T-helper 9 cell (primary cell): ENCODE results near the gene ZFP3.
"Not testable (repeated sequence)": the region's sequence is repeated elsewhere in the genome, so short reads cannot be mapped to it uniquely, and the experiment has no call there.

ENCODE experiments used
- DNase-seq: peaks from one replicate; pipeline ENCODE4 v3.0.0-alpha.2; 2020

Gene ZFP3

DNA sequence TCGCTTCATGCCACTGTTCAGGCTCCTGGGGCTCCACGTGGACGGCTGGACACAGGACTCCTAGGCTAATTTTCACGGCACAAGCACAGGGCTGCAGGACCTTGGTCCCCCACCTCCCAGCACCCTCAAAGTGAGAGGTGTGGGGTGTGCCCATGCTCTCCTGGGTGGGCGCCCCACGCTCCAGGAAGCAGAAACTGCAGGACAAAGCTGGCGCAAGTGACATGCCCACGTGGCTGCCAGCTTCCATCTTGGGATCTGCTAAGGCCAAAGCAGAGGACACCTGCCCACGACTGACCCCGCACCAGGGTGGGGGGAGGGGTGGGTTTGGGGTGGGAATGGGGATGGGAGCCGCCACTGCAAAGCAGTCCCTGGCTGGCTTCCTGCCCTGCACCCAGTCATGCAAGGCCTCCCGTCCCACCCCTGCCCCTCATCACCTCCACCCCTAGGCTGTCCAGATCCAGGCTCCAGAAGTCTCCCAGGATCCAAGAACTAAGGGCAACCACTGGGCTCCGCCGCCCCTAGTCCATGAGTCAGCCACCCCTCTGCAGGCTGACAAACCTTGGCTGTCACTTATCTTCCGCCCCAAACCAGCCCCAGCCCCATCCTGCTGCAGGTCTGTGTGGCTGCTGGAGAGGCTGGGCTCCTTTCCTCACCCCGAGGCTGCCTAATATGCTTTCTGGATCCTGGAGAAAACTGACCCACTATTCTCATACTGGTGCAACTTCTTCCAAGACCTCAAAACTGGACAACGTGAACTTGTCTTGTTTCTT lies 48.6 kb downstream of the ZFP3 start:
- no peak for DNase-seq

DNA sequence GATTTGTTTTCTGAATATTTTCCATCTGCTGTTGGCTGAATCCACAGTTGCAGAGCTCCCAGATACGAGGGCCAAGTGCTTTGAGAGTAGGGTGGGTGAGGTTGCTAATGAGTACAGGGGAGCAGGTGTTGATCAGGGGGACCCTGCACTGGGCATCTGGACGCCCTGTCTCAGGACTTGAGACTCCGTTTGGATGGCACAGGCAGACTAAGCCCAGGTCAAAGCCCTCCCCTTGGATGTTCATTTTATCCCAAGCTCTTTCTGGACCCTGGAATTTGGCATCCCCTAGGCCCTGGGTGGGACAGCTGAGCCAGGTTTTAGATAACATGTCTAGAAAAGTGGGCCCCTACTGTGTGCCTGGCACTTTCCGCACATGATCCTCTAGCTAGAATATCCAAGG lies 49.6 kb downstream of the ZFP3 start:
- DNase-seq, result no peak

DNA sequence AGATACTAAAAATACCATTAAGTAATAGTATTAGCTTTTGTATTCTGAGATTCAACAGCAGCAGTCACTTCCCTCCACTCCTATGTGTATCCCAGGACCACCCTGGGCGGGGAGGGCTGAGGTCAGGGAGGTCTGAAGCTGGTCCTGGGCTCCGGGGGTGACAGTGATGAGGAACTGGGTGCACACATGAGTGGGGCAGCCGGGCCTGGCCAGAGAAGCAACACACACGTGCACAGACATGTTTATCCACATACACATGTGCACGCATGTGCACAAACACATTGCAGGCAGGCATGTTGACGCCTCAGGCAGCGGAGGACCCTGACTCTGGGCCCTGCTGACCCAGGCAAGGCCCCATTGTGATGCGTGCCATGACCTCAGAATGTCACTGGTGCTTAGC lies 50.1 kb downstream of the ZFP3 start:
- DNase-seq, result not testable (repeated sequence)

DNA sequence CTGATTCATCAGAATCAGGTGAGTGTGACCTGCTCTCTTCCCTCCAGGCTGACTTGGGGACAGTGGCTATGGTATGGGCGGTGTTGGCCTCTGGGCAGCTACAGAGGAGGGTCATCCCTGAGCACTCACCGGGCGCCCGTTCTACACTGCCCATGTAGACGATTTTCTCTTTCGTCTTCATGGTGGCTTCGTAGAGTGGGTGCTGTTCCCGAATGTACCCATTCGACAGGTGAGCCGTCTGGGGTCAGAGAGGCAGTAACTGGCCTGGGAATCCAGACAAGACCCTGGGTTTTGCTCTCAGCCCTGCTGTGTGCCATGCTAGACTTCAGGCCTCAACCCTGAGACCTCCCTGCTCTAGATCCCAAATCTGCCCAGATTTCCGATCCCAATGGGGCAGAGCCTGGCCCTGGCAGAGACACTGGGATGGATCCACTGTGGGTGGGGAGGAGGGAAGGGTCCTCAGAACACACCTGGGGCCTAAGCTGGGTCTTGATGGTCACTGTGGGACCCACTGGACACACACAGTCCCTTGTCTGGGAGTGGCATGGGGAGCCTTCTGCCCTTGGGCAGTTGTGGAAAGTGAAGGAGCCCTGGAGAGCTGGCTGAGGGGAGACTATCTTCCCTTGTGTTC lies 50.8 kb downstream of the ZFP3 start:
- no peak for DNase-seq

DNA sequence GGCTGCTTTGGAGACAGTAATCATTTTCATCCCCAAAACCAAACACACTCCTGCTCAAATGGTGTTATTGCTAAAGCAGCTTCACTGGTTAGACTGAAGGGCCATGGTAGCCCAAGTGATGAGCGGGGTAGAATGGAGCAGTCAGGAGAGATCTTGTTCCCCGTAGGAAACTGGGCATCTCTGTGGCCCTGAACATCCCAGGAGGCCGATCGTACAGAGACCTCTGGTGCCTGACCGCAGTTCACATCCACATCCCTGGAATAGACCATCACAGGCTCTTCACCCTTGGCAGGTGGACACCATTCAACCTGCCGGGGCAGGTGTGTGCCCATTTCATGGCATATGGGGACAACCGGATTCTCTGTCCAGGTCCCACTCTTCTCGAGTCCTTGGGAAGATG lies 51.5 kb downstream of the ZFP3 start:
- DNase-seq, result not testable (repeated sequence)

DNA sequence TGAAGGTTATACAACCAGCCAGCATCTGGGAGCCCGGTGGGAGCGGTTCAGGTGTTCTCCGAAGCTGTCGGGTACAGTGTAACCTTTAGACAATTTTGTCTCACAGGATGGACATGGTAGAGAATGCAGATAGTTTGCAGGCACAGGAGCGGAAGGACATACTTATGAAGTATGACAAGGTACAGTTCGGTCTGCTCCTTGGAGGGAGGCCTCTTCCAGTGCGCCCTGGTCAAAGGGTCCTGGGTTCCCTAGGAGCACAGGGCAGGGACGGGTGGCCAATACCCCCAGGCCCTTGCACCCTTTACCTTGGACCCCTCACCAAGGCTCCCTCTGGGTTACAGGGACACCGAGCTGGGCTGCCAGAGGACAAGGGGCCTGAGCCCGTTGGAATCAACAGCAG lies 52.0 kb downstream of the ZFP3 start:
- DNase-seq, result not testable (repeated sequence)

DNA sequence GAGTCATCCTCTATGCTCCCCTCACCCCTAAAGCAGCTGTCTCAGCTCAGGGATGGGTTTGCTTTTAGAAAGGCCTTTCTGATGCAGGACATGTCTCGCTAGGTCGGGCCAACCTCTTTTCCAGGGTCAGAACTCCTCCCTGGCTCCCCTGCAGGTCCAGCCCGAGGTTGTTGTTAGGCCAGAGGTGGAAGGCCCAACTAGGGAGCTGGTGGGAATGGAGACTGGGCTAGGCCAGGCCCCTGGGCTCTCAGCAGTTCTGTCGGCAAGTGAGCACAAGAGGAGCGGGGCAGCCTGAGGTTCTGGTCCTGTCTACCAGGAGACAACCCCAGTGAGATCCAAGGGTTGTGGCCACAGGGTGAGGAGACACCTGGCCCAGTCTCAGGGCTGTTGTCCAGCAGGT lies 52.4 kb downstream of the ZFP3 start:
- not testable (repeated sequence) for DNase-seq

DNA sequence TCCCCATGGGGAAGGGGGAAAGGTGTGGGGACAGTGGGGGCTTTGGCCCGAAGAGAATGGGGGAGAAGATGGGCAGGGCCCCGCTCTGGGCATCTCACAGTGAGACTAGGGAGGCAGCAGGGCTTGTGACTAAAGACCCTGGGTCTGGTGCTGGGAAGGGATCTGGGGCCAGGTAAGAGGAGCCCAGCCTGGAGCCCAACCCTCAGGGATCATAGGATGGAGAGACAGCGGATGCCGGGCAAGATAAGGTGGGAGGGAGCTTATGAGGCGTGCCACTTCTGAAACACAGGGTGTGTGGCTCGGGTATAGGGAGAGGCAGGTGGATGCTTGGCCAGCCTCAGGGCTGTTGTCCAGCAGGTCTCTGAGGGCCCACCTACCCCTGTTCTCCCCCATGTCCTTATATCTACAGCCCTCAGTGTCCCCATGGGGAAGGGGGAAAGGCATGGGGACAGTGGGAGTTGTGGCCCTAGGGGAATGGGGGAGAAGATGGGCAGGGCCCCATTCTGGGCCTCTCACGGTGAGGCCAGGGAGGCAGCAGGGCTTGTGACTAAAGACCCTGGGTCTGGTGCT lies 53.0 kb downstream of the ZFP3 start:
- no peak for DNase-seq

DNA sequence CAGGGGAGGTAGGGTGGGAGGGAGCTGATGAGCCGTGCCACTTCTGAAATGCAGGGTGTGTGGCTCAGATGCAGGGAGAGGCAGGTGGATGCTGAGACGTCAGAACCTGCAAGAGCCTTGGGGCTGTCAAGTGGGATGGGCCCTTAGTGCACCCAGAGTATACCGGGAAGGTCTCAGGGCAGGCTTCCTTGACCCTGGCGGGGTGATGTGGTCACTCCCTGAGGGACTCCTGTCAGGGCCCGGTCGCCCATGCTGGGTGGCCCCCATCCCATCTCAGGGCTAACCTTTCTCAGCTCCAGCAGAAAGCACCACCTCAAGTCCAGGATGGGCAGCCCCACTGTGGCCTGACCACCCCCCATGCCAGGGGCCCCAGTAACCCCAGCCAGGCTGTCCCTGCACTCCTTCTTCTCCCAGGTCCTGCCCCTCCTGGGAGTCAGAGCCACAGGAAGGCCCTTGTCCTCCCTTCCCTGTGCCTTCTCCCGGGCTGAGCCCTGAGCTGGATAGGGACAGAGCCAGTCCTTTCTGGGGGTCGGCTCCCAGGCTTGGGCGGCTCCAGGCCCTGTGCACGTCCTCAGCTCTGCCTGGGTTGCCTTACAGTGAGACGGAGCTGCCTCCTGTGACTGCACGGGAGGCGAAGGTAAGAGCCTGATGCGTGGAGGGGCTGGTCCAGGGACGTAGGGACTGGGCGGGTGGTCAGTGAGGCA lies 53.7 kb downstream of the ZFP3 start:
- not testable (repeated sequence) for DNase-seq

DNA sequence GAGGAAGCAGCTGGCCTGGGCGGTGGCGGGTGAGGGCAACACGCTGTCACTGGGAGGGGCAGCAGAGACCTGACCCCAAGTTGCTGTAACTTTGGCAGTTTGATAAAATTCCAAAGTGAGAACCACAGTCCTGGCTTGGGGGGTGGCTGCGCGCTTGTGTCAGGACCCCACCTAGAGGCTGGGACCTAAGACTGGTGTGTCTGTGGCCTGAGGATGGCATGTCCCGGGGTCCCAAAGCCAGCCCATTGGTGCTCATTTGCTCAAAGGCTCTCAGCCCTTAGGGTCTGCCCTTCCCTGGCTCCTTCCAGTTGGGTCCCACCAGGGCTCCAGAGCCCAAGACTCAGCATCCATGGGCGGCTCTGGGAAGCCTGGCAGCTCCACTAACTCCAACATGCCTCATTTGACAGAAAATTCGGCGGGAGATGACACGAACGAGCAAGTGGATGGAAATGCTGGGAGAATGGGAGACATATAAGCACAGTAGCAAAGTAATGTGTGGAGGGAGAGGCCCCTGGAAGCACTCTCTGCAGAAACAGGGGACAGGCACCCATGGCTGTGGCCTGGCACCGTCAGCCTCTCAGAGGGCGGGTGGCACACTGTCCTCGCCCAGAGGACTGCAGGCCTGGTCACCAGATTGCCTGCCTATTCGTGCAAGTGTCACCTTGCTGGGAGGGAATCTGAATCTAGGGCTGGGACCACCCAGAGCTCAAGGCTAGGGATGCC lies 54.4 kb downstream of the ZFP3 start:
- DNase-seq, result not testable (repeated sequence)

DNA sequence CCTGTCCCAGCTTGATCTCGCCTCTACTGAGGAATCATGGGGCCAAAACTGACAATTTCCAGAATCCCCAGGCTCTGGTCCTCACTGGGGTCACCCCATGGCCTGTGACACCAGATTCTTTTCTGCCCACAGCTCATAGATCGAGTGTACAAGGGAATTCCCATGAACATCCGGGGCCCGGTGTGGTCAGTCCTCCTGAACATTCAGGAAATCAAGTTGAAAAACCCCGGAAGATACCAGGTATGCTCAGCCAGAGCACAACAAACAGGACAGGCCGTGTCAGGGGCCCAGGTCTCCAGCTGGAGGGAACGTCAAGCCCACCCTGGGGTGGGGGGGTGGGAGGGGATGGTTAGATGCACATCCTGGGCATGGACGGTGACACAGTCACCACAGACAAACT lies 55.0 kb downstream of the ZFP3 start:
- DNase-seq, result no peak

DNA sequence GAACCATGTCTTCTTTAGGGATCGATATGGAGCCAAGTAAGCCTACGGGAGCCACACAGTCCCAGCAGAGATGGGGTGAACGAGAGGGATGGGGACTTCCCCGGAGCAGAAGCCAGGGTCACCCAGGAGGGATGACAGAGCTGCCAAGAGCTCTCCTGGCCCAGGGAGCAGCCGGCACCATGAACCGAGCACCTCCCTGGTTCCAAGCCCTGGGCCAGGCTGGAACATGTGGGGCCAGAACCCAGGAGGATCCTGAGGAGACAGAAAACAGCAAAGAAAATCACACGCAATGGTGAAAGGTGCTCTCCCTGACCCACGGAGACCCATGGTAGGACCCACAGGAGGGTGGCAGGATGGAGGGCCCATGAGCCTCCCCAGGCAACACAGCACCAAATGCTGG lies 55.7 kb downstream of the ZFP3 start:
- not testable (repeated sequence) for DNase-seq

DNA sequence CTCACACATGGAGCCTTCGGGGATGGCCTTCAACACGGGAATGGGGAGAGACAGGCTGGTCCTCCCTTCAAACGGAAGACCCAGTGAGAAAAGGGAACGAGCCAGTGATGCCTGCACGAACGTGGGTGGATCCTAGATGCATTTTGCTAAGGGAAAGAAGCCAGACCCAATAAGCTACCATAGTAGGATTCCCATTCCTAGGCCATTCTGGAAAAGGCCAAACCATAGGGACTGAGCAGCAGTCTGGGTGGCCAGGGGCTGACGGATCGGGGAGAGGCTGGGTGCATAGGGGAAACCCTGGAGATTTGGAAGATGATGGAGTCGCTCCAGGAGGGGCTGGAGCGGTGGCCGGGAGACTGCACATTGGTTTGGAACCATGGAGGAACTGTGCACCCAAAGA lies 56.3 kb downstream of the ZFP3 start:
- not testable (repeated sequence) for DNase-seq

DNA sequence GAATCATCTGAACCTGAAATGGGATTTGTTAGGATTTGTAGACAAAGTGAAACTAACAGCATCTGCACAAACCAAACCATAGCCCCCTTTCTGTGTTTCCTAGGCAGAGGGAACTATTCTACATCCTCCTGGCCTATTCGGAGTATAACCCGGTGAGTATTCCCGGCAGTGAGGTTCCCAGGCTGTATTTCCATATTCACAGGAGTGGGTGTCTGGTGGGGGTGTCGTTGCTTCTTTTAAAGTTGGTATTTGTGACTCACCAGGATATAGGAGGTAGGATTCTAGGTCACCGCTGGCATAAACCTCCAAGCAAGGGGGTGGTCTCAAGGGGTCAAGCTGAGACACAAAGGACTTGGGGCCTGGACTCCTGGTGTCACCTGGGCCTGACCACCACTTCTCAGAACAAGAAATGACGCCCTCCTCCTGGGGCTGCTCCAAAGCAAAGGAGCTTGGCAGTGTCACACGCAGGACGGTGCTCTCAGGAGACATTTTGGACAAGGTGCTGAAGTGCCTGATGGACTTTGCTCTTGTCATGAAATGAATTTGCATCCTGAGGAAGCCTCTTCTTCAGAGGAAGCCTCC lies 57.0 kb downstream of the ZFP3 start:
- DNase-seq, result not testable (repeated sequence)

DNA sequence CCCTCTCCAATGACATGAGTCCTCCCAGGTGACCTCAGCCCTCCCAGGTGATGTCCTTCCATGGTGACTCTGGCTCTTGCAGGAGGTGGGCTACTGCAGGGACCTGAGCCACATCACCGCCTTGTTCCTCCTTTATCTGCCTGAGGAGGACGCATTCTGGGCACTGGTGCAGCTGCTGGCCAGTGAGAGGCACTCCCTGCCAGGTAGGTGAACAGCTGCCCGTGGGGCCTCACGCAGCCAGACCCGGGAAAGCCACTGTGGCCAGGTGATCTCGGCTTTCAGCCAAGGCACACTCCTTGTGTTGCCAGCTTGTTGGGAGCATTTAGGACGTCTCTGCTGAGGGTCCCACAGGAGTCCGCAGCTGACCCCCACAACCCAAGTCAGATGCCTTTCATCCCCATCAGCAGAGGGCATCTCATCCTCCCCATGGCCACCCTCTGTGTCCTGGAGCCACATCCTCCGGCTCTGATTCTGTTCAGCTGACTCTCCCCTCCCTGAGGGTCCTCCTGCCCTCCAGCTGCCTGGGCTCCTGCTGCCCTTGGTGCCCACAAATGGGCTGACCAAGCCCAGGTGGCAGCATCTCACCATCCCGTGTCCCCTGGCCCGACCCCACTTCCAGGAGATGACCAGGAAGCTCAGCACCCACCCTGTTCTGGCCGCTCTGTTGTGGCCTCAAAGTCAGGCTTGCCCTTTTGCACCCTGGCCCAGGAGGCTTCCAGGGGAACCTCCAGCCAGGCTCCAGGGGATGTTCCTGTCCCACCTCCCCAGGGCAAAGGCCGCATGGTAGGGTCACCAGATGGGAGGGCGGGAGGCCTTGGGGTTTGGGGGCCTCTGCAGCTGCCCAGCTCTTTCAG lies 57.7 kb downstream of the ZFP3 start:
- DNase-seq, result no peak

DNA sequence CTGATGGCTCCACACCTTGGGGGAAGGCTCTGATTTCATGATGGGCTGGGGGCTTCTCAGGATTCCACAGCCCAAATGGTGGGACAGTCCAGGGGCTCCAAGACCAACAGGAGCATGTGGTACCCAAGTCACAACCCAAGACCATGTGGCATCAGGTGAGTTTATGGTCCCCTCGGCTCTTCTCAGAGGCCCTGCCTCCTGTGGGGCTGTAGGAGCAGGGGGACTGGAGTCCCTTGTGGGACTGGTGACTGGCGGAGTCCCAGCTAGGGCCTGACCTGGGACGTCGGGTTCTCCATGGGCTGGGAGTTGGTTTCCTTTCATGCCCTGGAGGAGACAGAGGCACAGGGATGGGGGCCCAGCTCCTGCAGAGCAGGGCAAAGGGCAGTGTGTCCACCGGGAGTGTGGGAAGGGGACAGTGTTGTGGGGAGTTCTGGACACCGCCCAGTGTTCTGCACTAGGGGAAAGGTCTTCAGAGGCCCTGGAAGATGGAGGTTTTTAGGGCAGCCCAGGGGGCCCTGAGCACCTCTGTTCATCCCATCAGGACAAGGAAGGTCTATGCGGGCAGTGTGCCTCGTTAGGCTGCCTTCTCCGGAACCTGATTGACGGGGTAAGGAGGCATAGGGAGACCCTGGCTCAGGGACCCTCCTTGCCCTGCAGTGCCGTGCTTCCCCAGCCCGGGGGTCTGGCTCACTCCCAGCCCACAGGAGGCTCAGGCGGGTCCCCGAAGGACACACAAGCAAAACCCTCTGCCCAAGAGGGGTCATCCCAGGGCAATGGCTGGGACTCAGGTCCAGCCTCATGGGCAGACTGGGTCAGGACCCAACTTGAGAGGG lies 58.5 kb downstream of the ZFP3 start:
- DNase-seq, result not testable (repeated sequence)

DNA sequence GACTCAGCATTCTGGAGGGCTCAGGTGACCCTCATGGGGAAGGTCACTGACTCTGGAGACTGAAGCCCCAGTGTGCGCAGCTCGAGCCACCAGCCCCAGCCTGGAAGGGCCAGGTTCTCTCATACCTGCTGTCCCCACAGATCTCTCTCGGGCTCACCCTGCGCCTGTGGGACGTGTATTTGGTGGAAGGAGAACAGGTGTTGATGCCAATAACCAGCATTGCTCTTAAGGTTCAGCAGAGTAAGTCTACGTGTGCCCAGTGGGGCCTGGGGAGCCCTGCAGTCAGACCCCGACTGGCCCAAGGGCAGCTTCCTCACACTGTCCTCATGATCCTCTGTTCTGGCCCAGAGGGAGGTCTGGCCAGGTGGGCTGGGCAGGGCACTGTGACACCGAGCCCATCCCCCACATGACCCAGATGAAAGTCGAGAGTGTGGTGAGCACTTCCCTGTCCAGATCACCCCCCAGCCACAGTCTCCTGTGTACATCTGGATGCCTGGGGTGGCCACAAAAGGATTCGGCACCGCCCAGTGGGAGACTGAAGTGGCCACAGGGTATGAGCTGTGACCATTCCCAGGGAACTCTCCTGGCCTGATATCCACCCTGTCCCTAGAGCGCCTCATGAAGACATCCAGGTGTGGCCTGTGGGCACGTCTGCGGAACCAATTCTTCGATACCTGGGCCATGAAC lies 59.4 kb downstream of the ZFP3 start:
- not testable (repeated sequence) for DNase-seq

DNA sequence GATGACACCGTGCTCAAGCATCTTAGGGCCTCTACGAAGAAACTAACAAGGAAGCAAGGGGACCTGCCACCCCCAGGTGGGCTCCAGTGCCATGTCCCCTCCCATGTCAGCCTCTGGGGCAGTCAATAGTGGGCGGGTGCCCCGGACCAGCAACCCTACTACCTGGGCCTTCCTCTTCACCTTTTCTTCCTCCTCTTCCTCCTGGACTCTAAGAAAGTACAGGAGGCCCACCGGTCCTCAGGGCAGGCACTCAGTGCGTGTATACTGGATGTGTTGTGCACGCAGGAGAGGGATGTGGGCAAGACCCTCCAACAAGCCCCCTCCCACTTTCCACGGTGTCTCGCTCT lies 59.9 kb downstream of the ZFP3 start:
- DNase-seq, result not testable (repeated sequence)

DNA sequence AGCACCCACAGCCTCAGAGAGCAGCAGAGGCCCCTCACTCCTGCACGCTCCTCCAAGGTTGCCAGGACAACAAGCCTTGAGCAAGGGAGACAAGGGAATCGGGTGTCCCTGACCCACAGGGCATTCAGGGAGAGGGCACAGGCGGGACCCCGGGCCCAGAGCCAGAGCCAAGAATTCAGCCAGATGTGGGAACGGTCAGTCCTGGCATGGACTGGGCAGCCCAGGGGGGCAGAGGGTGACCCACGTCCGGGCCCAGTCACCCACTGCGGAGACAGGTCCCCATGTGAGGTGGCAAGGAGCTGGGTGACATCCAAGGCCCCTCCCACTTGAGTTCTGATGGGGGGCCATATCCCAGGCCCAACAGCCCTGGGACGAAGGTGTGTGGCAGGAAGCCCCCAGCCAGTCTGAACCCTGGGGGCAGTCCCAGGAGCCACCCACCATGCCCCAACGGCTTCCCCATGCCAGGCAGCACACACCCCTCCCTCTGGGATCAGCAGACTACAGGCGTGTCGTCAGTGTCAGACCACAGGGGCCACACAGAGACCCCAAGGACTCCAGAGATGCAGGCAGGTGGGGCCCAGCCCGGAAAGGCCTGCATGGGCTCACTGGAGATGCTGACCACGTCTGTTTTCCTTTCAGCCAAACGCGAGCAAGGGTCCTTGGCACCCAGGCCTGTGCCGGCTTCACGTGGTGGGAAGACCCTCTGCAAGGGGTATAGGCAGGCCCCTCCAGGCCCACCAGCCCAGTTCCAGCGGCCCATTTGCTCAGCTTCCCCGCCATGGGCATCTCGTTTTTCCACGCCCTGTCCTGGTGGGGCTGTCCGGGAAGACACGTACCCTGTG lies 60.6 kb downstream of the ZFP3 start:
- DNase-seq, result no peak
